ENCODE data around the gene PHC3. TPM values are rescaled to one million over a fixed set of nuclear protein-coding genes. Genes with fewer than 3 reads are reported as not detected.

The PHC3 gene
- total RNA-seq, 2 experiments from 2014 or later = 74.5 TPM

DNA sequence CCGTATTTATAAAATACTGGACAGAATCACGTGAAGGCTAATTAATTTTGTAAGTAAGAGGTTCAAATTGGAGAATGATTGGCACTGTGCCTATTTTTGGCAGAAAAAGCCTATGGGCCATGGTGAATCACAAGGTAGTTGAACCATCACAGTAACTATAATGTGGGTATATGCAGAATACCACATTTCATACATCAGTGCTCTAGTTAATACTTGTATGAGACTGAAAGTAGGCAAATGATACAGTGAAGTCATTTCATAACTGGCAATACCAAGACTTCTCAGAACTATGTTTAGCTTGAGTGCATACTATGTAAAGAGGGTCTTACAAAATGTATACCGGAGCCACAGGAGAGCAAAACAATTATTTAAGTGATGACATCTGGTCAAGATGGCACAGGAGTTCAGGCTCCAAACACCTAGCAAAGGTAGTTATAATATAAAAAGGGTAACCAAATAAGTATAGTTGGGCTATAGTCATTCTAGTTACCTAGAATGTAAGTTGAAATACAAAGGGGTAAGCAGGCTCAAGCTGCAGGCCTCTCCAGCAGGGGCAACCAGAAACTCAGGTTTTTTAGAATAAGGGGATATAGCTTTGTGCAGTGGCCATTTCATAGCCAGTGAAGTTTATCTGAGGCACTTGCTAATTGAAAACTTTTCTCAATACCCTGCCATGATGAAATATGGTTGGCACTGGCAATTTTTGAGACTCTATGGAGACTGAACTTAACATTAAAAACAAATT, 124.7 kb downstream of the PHC3 start:
- ChIA-PET CTCF (interaction anchor here (1.3 to 1.5 kb wide), 4 partner anchors 19 to 194 kb away, joined by 3 to 5 read pairs (median 4); partner anchors contain the start of genes GPR160 and PRKCI), POLR2A (interaction anchor here (1.1 to 2.0 kb wide), 4 partner anchors 20 to 125 kb away, joined by 3 to 5 read pairs (median 4); partner anchors contain the start of gene PHC3)
- Mint-ChIP-seq H3K4me3 (peak overlapping the region; percentile 64), H3K9me3 (no peaks in the 10 kb centered on the region), H3K4me1 (peaks cover 45% of the 10 kb centered on the region), H3K27me3 (no peaks in the 10 kb centered on the region), H3K36me3 (ENCODE audit: low read depth) (peaks cover 6% of the 10 kb centered on the region), H3K27ac (peak overlapping the region; percentile 84)
- no peak for DNase-seq

GRCh38 chr3:170055209-170055608, 126.3 kb downstream of the PHC3 start:
- H3K36me3 Mint-ChIP-seq (ENCODE audit: low read depth) = peaks cover 9% of the 10 kb centered on the region
- H3K27ac Mint-ChIP-seq = no peak overlapping the region
- ChIA-PET POLR2A (interaction anchor here (0.7 to 1.5 kb wide), 2 partner anchors 9 to 126 kb away, joined by 3 to 4 read pairs; partner anchors contain the start of gene PHC3), CTCF (interaction anchor here (0.7 to 2.4 kb wide), 4 partner anchors 15 to 191 kb away, joined by 3 to 15 read pairs (median 8); no protein-coding TSS in a partner anchor)
- no peaks in the 10 kb centered on the region for H3K9me3 Mint-ChIP-seq
- DNase-seq = no peak
- peaks cover 45% of the 10 kb centered on the region for H3K4me1 Mint-ChIP-seq
- H3K4me3 Mint-ChIP-seq = no peak overlapping the region
- no peaks in the 10 kb centered on the region for H3K27me3 Mint-ChIP-seq

GRCh38 chr3:170054204-170054603, 127.3 kb downstream of the PHC3 start:
- Mint-ChIP-seq H3K27me3 (no peaks in the 10 kb centered on the region), H3K27ac (no peak overlapping the region), H3K36me3 (ENCODE audit: low read depth) (peaks cover 9% of the 10 kb centered on the region), H3K4me3 (no peak overlapping the region), H3K9me3 (no peaks in the 10 kb centered on the region), H3K4me1 (peaks cover 45% of the 10 kb centered on the region)
- POLR2A ChIA-PET = interaction anchor here (0.7 kb wide), 1 partner anchor 8 kb away, joined by 3 read pairs; no protein-coding TSS in a partner anchor
- CTCF ChIA-PET = interaction anchor here (0.6 to 3.2 kb wide), 11 partner anchors 14 to 291 kb away, joined by 3 to 16 read pairs (median 3); partner anchors contain the start of genes GPR160 and SEC62
- DNase-seq = no peak

DNA sequence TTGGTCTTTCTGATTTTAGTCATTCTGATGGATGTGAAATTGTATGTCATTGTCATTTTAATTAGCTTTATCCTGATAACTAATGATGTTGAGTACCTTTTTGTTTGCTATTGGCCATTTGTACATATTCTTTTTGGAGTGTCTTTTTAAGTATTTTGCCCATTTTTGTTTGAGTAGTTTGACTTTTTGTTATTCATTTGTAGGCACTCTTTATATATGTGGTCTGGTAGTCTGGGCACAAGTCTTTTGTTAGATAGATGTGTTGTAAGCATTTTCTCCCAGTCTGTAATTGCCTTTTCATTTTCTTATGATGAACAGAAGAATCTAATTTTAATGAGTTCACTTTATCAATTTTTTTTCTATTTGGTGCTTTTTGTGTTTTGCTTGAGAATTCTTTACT, 129.1 kb downstream of the PHC3 start:
- Mint-ChIP-seq H3K27me3 (no peaks in the 10 kb centered on the region), H3K4me1 (peaks cover 29% of the 10 kb centered on the region), H3K9me3 (no peaks in the 10 kb centered on the region), H3K36me3 (ENCODE audit: low read depth) (peaks cover 9% of the 10 kb centered on the region), H3K27ac (no peak overlapping the region), H3K4me3 (no peak overlapping the region)
- CTCF ChIA-PET = interaction anchor here (0.9 to 3.2 kb wide), 3 partner anchors 15 to 86 kb away, joined by 3 to 16 read pairs (median 5); partner anchors contain the start of genes GPR160 and SEC62
- no peak for DNase-seq
- POLR2A ChIA-PET = no interaction called here

DNA sequence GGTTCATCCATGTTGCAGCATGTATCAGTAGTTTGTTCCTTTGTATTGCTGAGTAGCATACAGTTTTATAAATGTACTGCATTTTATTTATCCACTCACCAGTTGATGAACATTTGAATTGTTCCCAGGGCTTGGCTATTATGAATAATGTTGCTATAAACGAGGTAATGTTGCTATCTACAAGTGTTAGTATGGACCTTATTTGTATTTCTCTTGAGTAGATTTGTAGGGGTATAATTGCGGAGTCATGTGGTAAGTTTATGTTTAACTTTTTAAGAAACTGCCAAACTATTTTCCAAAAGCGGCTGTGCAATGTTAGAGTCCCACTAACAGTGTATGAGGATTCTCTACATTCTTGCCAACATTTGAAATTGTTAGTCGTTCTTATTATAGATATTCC, 130.8 kb downstream of the PHC3 start:
- H3K9me3 Mint-ChIP-seq = no peaks in the 10 kb centered on the region
- H3K27me3 Mint-ChIP-seq = no peaks in the 10 kb centered on the region
- CTCF ChIA-PET = no interaction called here
- POLR2A ChIA-PET = no interaction called here
- DNase-seq = no peak
- H3K27ac Mint-ChIP-seq = no peak overlapping the region
- H3K36me3 Mint-ChIP-seq (ENCODE audit: low read depth) = peaks cover 9% of the 10 kb centered on the region
- H3K4me1 Mint-ChIP-seq = peaks cover 20% of the 10 kb centered on the region
- no peak overlapping the region for H3K4me3 Mint-ChIP-seq

DNA sequence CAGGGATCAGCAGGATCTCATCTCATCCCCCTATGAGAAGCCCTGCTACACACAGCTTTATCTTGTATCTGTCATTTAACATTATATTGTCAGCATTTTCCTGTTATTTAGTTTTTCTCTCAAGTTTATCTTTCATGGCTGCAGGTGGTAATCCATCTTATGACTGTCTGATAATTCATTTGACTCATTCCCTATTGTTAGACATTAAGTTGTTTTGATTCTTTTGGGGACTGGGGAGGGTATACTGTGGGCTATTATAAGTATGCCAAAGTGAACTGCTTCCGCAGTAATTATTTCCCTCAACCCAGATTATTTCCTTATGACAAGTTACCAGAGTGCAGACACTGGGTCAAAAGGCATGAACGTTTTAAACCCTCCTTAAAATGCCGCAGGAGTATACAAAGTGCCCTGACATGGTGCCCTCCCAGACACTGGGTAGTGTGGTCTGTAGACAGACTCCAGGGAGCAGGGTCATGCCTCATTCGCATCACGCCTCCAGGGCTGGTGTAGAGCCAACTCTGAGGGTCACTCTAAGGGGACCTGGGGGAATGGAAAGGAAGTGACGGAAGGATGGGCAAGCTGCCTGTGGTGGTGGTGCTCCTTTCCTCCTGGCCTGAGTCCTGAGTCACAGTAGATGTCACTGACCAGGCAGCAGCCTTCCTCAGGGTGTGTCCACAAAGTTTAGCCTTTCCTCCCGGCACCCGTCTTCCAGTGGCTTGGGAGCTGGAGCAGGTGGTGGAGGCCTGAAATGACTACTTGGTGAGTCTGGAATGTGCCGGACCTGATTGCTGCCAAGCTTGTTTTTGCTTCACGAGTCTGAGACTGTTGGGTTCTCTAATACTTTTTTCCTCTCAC, 132.2 kb downstream of the PHC3 start:
- peaks cover 9% of the 10 kb centered on the region for H3K36me3 Mint-ChIP-seq (ENCODE audit: low read depth)
- H3K4me3 Mint-ChIP-seq = no peak overlapping the region
- H3K9me3 Mint-ChIP-seq = no peaks in the 10 kb centered on the region
- H3K27ac Mint-ChIP-seq = no peak overlapping the region
- CTCF ChIA-PET = interaction anchor here (0.7 kb wide), 1 partner anchor 288 kb away, joined by 3 read pairs; no protein-coding TSS in a partner anchor
- no peaks in the 10 kb centered on the region for H3K27me3 Mint-ChIP-seq
- H3K4me1 Mint-ChIP-seq = peaks cover 17% of the 10 kb centered on the region
- POLR2A ChIA-PET = no interaction called here
- no peak for DNase-seq

DNA sequence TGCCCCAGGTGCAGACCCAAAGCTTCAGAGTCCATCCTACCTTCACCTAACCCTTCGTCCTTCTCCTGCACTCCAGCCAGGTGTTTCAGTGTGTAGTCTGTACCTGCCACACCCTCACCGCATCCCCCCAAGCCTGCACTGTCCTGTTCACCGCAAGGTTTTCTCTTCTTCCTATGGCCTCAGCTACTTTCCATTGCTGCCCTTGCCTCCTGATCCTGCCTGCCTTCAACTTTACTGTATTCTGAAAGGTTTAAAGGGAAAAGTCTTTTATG, 134.5 kb downstream of the PHC3 start:
- H3K4me3 Mint-ChIP-seq = no peak overlapping the region
- ChIA-PET CTCF (interaction anchor here (0.6 kb wide), 1 partner anchor 296 kb away, joined by 4 read pairs; no protein-coding TSS in a partner anchor), POLR2A (no interaction called here)
- no peaks in the 10 kb centered on the region for H3K9me3 Mint-ChIP-seq
- H3K36me3 Mint-ChIP-seq (ENCODE audit: low read depth) = peaks cover 3% of the 10 kb centered on the region
- no peak for DNase-seq
- H3K27ac Mint-ChIP-seq = no peak overlapping the region
- no peaks in the 10 kb centered on the region for H3K27me3 Mint-ChIP-seq
- peaks cover 20% of the 10 kb centered on the region for H3K4me1 Mint-ChIP-seq

- Mint-ChIP-seq H3K4me3 (no peak overlapping the region), H3K27ac (no peak overlapping the region), H3K4me1 (peaks cover 20% of the 10 kb centered on the region), H3K27me3 (no peaks in the 10 kb centered on the region), H3K9me3 (no peaks in the 10 kb centered on the region), H3K36me3 (ENCODE audit: low read depth) (peaks cover 3% of the 10 kb centered on the region)
- ChIA-PET POLR2A (interaction anchor here (1.1 kb wide), 1 partner anchor 8 kb away, joined by 3 read pairs; no protein-coding TSS in a partner anchor), CTCF (no interaction called here)
- DNase-seq = no peak
Measured at GRCh38 chr3:170046269-170047132, 135.0 kb downstream of the PHC3 start.

DNA sequence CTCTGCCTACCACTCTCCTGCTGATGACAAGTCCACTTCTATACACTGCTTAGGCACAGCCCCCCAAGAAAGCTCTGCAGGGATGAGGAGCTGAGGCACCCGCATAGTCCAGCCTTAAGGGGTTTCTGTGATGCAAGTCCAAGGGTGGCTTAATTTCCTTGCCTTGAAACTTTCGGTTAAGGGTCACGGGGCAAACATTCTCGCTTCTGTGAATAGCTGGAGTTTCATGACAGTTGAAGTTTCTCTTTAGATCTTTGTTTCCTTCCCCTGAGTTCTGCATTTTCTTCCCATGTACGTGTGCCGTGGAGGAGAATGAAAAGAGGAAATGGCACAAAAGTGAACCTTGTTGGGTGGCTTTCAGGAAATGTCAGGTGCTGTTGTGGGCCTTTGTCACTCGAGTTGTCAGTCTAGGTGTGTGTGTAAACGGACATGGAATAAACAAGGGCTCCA, 136.7 kb downstream of the PHC3 start:
- DNase-seq = no peak
- Mint-ChIP-seq H3K4me3 (no peak overlapping the region), H3K9me3 (no peaks in the 10 kb centered on the region), H3K27ac (peak overlapping the region; percentile 55), H3K27me3 (no peaks in the 10 kb centered on the region), H3K36me3 (ENCODE audit: low read depth) (no peaks in the 10 kb centered on the region), H3K4me1 (peaks cover 24% of the 10 kb centered on the region)
- ChIA-PET CTCF (interaction anchor here (1.4 kb wide), 2 partner anchors 21 to 181 kb away, joined by 3 to 4 read pairs; no protein-coding TSS in a partner anchor), POLR2A (interaction anchor here (0.7 to 1.2 kb wide), 2 partner anchors 13 to 18 kb away, joined by 3 read pairs; no protein-coding TSS in a partner anchor)

- peaks cover 24% of the 10 kb centered on the region for H3K4me1 Mint-ChIP-seq
- no peak for DNase-seq
- H3K4me3 Mint-ChIP-seq = no peak overlapping the region
- H3K27me3 Mint-ChIP-seq = no peaks in the 10 kb centered on the region
- H3K9me3 Mint-ChIP-seq = no peaks in the 10 kb centered on the region
- no peak overlapping the region for H3K27ac Mint-ChIP-seq
- H3K36me3 Mint-ChIP-seq (ENCODE audit: low read depth) = no peaks in the 10 kb centered on the region
- CTCF ChIA-PET = interaction anchor here (1.4 kb wide), 2 partner anchors 22 to 181 kb away, joined by 3 to 4 read pairs; no protein-coding TSS in a partner anchor
- POLR2A ChIA-PET = interaction anchor here (0.6 to 1.2 kb wide), 2 partner anchors 14 to 281 kb away, joined by 3 read pairs; no protein-coding TSS in a partner anchor
Measured at GRCh38 chr3:170044271-170044670, 137.3 kb downstream of the PHC3 start.

DNA sequence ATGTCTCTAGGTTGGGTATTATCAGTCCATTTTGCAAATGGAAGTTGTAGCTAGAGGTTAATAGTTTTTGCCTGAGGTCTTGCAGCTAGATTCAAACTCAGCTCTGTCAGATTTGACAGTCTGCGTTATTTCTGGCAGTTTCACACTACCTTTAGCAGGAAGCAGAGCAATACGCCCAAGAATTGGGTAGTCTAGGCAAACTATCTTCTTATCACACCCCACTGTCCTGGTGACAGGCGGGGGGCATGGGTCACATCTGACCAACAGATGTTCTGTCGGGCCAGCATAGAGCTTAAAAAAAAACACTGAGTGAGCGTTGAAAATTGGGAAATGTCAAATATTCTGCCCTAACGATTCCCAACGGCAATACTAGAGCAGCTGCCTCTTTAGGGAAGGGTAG, 138.0 kb downstream of the PHC3 start:
- H3K4me1 Mint-ChIP-seq = peaks cover 32% of the 10 kb centered on the region
- no peak for DNase-seq
- no peak overlapping the region for H3K27ac Mint-ChIP-seq
- H3K4me3 Mint-ChIP-seq = no peak overlapping the region
- CTCF ChIA-PET = interaction anchor here (1.4 kb wide), 1 partner anchor 23 kb away, joined by 3 read pairs; no protein-coding TSS in a partner anchor
- no peaks in the 10 kb centered on the region for H3K27me3 Mint-ChIP-seq
- no peaks in the 10 kb centered on the region for H3K36me3 Mint-ChIP-seq (ENCODE audit: low read depth)
- POLR2A ChIA-PET = interaction anchor here (0.6 kb wide), 1 partner anchor 280 kb away, joined by 3 read pairs; no protein-coding TSS in a partner anchor
- no peaks in the 10 kb centered on the region for H3K9me3 Mint-ChIP-seq

GRCh38 chr3:170040418-170040817, 141.1 kb downstream of the PHC3 start:
- no peak overlapping the region for H3K4me3 Mint-ChIP-seq
- no peak overlapping the region for H3K27ac Mint-ChIP-seq
- CTCF ChIA-PET = interaction anchor here (0.7 to 1.4 kb wide), 4 partner anchors 14 to 340 kb away, joined by 3 to 4 read pairs (median 3); no protein-coding TSS in a partner anchor
- no peak for DNase-seq
- POLR2A ChIA-PET = interaction anchor here (1.0 kb wide), 1 partner anchor 140 kb away, joined by 3 read pairs; no protein-coding TSS in a partner anchor
- H3K36me3 Mint-ChIP-seq (ENCODE audit: low read depth) = peaks cover 2% of the 10 kb centered on the region
- no peaks in the 10 kb centered on the region for H3K9me3 Mint-ChIP-seq
- peaks cover 33% of the 10 kb centered on the region for H3K4me1 Mint-ChIP-seq
- H3K27me3 Mint-ChIP-seq = no peaks in the 10 kb centered on the region

Data from activated CD4-positive, alpha-beta memory T cell treated with anti-CD3 and anti-CD28 coated beads, Interleukin-2, amount 10 ng/mL, durations not matched to agents 7 days and 5 days (primary cell).